ENCODE data around the gene CPE. TPM values are rescaled to one million over a fixed set of nuclear protein-coding genes. Genes with fewer than 3 reads are reported as not detected.
A peak's percentile ranks its signal among the peaks of the same experiment; 100 is the strongest.
"Not testable (repeated sequence)": the region's sequence is repeated elsewhere in the genome, so short reads cannot be mapped to it uniquely, and the experiment has no call there.

Gene CPE
- total RNA-seq, 1 donor from 2014 or later: 39.6 TPM

DNA sequence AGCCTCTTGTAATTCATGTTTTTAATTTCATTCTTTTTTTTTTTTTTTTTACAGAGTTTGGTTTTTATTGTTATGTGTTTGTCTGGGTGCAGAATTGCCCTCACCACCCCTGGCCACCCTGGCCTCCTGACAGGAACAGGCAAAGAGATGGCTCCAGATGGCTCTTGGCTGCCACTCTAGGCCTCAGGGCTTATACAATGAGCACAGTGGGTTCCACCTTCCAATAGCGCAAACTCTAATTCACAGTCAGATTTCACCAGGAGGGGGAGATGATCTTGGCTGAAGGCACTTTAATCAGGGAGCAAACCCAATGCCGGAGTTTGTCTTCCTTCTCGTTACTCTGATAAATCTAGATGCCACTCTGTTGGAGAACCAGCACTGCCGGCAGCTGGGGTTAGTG is 24.8 kb downstream of the CPE start:
- no peak for DNase-seq (ENCODE audit: low spot score)

DNA sequence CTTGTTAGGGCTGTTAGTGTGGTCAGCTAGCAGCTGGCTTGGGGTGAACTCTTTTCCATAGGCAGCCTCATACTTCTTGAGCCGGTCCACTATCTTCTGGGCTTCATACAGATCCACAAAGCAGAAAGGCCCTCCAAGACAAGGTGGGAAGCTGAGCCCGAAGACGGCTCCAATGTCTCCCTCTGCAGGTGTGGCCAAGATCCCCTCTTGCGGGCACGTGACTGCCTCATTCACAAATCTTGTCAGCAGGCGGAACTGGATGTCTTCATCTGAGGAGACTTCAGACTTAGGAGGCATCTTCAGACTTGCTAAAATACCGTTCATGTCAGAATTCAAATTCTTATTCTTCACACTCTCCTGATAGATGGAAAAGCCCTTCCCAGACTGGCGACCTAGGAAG is 25.3 kb downstream of the CPE start:
- no peak for DNase-seq (ENCODE audit: low spot score)

DNA sequence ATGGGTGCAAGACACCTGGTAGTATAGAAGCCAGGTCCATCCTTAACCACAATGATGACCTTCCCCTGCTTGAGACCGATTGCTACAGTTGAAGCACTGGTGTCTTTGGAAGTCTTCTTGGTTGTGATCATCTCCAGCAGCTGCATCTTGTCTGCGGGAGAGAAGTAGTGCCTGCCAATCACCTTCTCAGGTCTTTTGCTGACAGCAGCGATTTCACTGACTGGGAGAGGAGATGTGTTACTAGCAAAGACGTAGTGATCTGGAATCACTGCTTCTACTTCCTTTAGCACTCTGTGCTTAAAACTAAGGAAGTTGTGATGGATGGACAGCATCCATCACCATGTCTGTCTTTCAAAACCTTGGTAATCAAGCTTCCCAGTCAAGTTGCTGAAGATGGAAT is 25.9 kb downstream of the CPE start:
- DNase-seq (ENCODE audit: low spot score): no peak

DNA sequence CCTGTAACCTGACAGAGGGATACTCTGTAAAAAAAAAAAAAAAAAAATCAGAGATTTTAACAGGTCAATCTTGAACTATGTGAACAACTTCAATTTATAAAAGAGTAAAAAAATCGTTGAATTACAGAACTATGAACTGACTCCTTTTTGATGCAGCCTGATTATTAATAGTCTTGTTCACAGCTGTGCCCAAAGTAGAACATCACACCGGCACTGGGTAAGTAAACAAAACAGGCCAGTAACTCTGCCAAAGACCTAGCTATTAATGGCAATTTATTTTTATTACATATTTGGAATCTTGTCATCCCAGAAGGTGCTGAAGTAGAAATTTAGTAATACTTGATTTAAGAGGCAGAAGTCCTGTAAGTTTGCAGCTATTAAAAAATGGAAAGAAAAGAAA is 31.4 kb downstream of the CPE start:
- DNase-seq (ENCODE audit: low spot score): no peak

DNA sequence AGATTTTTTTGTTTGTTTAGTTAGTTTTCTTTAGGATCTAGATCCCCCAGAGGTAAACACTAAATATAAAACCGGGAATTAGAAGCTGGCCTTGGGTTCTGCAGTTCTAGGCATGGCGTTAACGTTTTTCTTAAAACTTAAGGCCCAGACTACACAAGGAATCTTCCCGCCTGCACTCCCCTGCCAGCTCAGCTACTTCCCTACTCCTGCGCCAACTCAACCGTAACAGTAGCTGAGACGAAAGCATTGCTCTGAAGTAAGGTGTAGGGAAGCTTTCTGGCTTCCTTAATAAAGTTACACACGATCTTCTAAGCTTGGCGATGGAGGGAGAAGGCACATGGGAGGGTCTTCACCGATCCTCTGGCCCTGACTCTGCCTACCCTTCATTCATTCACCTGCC is 37.1 kb downstream of the CPE start:
- no peak for DNase-seq (ENCODE audit: low spot score)

DNA sequence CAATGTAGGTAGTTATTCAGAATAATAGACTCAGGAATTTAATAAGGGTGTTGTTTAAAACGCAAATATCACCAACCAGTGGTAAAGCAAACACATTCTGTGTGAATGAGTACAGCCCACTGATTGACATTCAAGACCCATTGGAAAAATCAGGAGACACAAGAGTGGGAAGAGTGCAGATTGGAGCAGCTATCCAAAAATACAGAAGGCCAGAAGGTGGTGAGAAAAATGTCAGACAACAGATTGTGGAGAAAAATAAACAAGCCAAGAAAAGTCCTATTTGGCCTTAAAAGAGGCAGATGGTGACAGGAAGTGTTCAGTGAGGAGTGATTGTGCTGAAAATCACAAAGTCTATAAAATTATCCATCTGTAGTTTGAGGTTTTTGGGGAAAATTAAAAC is 39.3 kb downstream of the CPE start:
- no peak for DNase-seq (ENCODE audit: low spot score)

DNA sequence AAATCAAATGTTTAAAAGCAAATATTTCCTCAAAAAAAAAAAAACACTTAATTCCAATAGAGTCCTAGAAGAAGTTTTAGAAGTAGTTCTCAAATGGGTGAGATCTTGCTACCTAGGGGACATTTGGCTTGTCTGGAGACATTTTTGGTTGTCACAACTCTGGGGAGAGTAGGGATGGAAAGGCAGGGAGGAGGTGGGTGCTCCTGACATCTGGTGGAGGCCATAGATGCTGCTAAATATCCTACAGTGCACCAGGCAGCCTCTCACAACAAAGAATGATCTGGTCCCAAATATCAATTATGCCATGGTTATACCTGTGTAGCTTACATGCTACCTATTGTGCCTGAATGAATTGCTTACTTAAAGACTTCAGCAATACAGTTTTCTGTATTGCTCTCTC is 46.8 kb downstream of the CPE start:
- no peak for DNase-seq (ENCODE audit: low spot score)

DNA sequence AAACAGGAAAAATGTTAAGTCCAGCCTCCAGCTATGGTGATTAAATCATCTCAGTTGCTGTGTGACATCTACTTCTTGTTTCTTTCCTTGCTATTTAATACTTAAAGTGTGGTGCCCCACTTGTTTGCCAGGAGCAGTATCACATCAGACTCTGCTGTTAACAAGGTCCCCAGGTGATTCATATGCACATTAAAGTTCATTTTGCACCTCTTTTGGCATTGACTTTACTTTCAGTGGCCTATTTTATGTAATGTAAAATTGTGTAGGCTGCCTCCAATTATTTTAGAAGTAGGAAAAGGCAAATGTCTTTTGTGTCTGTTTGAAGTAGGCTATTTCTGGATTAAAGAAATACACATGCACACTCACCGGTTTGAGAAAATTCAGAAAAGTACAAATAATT is 47.5 kb downstream of the CPE start:
- DNase-seq (ENCODE audit: low spot score): no peak

DNA sequence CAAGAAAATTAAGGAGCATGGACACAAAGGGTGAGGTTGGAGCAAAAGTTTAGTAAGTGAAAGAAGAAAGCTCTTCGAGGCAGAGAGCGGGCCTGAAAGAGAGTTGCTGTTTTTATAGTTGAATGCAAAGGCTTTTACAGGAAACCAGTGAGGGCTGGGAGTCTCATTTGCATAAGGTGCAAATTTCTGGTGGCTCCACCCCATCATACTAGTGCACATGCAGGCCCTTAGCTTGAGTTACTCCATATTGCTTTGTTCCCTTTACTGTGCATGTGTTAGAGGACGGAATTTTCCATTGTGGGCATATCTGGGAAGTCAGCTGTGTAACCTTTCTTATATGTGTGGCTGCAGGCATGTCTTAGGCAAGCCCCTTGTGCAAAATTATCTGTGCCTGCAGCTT is 48.0 kb downstream of the CPE start:
- no peak for DNase-seq (ENCODE audit: low spot score)

DNA sequence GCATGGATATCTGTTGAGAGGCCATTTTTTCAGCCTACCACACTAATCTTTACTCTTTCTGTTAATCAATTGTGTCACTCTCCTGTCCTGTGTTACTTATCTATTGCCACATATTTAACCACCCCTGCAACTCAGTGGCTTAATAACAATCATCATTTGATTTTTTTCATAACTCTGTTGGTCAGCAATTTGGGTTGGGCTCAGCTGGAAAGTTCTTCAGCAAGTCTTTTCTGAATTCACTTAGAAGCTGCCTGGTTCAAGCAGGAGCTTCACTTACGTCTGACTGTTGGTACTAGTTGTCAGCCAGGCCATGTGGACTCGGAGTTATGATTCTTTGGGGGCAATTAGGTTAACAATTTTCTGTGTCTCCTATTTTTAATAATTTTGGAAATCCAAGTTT is 50.1 kb downstream of the CPE start:
- DNase-seq (ENCODE audit: low spot score): no peak

DNA sequence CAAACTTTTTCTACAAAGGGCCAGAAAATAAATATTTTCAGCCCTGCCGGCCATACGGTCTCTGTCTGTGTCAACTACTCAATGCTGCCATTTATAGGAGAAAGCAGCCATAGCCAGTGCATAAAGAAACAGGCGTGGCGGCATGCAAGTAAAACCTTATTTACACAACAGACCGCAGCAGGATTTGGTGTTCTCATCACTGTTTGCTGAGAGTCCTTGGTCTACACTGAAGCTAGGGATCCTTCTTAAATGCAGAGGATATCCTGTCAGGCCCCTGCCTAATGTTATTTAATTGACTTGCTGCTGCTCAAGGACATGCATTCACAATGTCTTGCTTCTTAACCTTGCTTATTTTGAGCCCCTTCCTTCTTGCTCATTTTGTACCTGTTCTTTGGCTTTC is 54.7 kb downstream of the CPE start:
- DNase-seq (ENCODE audit: low spot score): no peak

DNA sequence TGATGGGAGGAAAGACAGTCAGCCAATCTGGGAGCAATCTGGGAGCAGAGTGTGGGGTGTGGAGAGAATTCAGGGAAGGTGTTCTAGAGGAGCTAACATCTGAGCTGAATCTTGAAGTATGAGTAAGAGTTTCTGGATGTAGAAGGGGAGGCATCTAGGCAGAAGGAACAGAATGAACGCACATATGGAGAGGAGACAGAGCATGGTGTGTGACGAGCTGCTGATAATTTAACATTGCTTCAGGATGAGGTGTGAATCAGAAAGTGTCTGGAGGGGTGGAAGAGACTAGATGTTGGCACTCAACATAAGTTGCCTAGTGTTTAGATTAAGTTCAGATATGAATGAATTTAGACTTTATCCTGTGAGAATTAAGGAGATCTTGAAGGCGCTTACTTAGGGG is 58.9 kb downstream of the CPE start:
- DNase-seq (ENCODE audit: low spot score): no peak

DNA sequence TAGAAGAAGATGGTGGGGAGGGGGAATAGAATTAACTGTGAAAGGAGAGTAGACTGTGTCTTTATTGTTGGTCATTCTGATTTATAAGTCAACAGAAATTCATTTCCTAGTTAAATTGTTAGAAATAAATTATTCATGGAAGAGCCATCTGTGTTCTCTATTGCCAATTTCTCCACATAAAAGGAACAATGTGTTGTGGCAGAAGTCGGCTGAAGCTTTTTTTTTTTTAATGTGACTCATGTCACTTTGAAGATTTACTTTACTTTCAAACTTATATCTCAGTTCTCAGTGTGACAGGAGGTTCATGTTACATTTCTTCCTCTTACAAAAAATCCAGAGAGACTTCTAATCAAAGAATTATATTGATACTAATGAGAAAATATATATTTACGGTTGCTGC is 60.5 kb downstream of the CPE start:
- no peak for DNase-seq (ENCODE audit: low spot score)

DNA sequence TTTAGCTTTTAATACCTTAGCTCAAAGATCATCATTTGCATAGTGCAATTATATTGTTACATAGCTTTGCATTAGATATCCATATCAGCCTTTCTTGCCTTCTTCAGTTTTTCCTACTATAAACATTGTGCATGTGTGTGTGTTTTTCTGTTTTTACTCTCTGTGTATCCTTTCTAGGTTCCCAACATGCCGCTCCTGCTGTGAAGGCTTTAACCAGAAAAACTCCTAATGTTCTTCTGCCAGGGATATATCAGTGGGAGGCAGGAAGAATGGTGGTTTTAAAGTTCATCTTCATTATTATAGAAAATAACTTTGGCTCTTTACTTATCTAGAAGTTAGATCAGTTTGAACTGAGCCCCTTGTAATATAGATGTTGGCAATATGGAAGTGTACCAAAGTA is 61.2 kb downstream of the CPE start:
- no peak for DNase-seq (ENCODE audit: low spot score)

DNA sequence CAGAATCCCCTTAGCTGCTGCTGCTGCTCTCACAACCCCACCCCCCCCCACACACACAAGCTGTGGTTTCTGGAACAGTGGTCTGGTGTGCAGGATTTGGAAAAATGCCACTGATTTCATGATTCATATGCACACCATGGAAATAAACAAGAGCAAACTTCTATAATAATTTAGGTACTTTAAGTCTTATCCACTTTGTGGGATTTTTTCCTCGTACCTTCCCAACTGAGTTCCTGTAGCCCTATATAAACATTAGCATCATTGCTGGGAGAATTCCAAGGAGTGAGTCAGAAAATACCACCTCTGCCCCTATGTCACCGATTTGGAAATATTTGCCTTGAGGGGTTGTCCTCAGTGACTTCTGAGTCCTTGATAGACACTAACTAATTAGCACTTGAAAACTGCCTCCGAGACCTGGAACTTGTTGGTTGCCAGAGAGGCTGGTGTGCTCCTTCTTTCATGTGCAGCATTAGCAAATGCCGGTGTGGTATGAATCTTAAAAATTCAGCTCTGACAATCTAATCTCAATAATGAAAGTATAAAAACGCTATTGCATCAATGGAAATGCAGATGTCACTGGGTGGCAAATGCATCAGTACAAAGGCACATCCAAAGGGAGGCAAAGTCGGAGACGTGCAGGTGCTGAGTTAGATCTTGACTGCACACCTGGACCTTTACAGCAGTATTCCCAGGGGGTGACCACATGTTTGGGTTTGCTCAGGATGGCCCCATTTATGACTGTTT is 61.8 kb downstream of the CPE start:
- no peak for DNase-seq (ENCODE audit: low spot score)

DNA sequence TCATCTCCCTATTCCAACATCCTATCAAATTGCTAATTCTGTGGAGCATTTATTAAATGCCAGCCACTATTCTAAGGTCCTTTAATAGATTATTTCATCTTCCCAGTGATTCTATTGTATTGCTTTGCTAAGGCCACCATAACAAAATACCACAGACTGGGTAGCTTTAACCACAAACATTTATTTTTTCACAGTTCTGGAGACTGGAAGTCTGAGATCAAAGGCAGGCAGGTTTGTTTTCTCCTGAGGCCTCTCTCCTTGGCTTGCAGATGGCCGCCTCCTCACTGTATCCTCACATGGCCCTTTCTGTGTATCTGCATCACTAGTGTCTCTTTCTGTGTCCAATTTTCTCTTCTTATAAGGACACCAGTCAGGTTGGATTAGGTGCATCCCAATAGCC is 64.5 kb downstream of the CPE start:
- no peak for DNase-seq (ENCODE audit: low spot score)

DNA sequence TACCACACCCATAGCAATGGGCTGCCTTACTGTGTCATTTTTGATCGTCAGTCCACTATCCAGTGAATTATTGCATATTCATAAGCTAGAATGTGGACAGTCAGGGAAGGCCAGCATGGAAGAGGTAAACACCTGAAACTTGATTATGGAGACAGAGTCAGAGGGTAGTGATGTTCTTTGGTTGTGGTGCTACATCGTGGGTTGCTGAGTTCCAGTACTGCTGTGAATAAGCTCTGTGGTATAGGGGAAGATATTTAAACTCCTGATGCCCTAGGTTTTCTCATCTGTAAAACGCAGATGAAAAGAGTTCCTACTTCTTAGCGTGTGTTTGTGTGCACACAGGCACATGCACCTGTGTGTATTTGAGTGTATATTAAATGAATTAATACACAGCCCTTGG is 69.9 kb downstream of the CPE start:
- DNase-seq (ENCODE audit: low spot score): no peak

DNA sequence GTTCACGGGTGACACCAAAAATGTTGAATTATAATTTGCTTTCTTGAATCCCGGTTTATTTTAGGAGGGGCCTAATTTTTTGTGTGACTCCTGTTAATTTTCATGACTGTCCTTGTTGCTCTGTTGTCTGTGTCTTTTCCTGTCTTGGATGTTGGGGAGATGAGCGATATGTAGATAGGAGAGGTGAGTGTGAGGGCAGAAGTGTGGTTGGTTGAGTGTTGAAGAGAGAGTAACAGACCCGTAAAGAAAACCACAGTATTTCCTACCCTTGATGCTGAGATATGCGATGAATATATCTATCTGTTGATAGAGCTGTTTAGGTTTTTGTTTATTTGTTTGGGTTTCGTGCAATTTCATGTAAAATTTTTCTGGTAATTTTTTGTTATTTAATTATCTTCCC is 70.5 kb downstream of the CPE start:
- no peak for DNase-seq (ENCODE audit: low spot score)

DNA sequence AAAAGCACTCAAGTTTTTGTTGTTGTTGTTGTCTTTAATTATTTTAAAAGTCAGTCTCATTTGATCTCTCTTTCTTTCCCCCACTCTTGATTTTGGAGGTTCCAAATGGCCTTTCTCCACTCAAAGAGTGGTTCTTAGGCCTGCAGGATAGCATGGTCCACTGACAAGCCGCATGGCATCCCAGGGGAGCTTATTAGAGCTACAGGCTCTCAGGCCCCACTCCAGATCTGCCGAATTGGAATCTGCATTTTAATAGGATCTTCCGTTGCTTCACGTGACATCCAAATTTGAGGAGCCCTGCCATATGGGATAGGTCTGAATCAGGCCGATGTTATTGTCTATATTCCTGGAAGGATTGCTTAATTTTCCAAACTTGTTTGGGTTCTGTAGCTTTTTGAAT is 72.1 kb downstream of the CPE start:
- no peak for DNase-seq (ENCODE audit: low spot score)

DNA sequence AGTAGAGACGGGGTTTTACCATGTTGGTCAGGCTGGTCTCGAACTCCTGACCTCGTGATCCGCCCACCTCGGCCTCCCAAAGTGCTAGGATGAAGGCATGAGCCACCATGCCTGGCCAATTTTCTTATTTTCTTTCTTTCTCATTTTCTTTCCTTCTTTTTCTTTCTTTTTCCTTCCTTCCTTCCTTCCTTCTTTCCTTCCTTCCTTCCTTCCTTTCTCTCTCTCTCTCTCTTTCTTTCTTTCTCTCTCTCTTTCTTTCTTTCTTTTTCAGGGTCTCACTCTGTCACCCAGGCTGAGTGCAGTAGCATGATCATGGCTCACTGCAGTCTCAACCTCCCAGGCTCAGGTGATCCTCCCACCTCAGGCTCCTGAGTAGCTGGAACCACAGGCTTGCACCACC is 74.3 kb downstream of the CPE start:
- DNase-seq (ENCODE audit: low spot score): not testable (repeated sequence)

DNA sequence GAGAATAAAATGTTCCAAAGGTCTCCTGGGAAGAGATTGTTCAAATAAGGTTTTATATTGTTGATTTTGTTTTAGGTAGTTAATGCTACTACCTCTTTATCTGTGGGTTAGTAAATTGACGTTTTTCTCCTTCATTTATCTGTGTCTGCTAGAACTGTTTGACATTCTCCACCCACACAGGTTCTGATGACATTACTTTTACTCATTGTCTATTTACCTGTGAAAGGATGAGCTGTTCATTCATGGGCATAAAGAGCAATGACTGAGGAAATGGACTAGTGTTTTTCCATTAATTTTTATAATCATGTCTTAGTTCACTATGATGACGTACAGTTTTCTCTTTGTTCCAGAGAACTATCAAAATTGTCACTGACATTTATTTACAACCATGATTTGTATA is 75.6 kb downstream of the CPE start:
- DNase-seq (ENCODE audit: low spot score): no peak

DNA sequence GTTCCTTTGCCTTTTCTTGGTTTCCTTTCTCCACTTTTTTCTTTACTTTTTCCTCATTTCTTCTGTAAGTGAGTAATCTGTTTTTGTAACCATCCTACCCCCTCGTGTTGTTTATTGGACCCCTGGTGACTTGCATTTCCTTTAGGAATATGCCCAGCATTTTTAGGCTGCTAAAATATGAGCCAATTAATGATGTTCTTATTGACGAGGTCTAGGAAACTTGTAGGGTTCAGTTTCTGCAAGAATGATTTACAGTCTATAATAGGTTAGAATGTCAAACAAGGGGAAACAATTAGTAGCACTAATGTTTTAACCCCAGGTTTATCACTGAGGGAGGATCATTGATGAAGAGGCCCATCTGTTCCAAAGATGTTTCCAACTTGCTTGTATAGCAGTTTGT is 79.0 kb downstream of the CPE start:
- DNase-seq (ENCODE audit: low spot score): no peak

DNA sequence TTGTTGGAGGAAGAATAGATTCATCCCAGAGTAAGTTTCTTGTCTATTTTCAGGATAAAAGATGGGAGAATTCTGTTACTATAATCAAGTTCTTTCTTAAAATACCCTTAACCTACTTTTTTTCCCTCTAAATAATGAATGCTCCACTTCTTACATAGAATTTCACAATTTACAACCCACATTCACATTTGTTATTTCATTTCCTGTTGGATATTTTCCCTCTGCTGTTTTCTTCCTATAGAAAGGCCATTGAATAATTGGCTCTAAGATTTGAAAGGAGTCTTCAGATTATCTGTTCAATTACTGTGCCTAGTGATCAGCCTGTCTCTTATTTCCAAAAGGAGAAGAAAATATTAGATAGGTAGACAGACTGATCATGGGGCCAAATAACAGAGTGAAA is 79.7 kb downstream of the CPE start:
- no peak for DNase-seq (ENCODE audit: low spot score)

DNA sequence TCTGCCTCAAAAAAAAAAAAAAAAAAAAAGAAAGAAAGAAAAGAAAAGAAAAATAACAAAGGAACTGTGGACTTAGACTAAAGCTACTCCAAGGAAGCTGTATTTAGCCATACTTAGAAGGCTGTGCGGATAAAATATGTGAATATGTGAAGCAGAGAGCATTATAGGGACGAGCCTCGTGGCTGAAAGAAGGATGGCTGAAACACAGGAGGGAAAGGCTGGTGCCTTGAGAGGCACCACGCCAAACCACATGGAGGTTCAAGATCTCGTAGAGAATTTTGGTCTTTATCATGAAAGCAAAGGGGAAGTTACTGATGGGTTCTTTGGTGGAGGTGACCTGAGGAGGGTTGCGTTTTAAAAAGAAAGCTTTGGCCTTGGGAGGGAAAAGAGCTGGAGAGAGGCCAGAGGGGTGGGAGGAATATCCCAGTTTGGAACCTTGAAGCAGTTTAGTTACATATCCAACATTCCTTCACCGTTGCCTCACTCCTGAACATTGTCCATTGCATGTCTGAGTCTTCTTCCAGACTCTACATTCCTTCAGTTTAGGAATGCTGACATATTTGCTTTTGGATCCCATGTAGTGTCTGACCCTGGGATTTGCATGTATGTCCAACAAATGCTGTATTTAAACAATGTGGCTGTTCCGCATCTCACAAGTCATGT is 82.5 kb downstream of the CPE start:
- peak; percentile 38 for DNase-seq (ENCODE audit: low spot score)
